Prostate gland (tissue), 2 donors: ENCODE results near the gene BATF3.

ENCODE experiments used
- POLR2A ChIP-seq: fragments of 450-650 bp; IDR thresholded peaks from one replicate; pipeline ENCODE4 v1.6.1; 2016; ENCODE audit warnings: antibody characterized with exemption, mild to moderate bottlenecking
- POLR2AphosphoS5 ChIP-seq: sonication (generic); formaldehyde crosslinking; IDR thresholded peaks from one replicate; pipeline ENCODE4 v1.6.1; 2017; ENCODE audit warnings: antibody characterized with exemption
- TF ChIP-seq, protein P1 (sequence below), 4 experiments: fragments of 200-600 bp in 2 of 4; fragments of 450-650 bp in 2 of 4; sonication (generic) in 2 of 4; IDR thresholded peaks; 1 replicate in 3 of 4; 2 replicates in 1 of 4; pipeline ENCODE4 v1.5.1; 2016 to 2019; ENCODE audit warnings: antibody characterized with exemption in 4 of 4, mild to moderate bottlenecking in 2 of 4, moderate library complexity in 2 of 4

DNA sequence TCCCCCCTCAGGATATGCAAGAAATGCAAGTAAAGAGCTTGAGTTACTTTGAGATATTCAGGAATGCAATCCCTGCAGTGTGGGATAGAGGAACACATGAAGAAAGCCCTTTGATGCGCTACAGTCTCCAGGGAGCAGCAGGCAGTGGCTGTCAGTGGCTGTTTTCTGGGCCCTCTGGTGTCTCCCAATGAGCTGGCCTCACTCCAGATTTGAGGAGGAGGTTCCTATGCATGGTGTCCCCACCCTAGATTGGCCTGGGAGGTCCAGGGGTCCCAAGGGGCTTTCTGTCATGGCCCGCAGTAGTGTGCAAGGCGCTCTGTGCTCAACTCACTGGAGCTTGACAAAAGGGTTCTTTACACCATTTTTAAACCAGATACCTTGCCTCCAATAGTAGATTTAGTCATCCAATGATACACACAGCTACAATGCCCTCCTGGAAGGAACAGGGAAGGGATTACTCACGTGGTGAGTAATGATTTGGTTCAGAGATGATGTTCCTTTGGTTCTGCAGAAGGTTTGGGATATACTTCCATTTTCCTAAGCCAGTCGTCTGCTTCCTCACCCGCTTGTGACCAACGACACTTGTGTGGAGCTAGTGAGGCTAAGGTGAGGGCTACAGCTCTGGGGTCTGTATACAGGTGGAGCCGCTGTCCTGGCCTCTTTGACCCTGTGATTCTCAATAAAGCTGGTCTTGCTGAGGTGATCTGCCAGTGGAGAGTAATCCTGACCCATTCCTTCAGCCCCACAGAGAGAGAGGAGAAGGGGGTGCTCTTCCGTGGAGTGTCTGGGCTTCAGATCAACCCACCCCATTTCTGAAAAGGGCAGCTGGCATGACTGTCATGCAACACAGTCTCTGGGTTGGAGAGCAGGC, 6.6 kb downstream of the BATF3 start:
- TF ChIP-seq, protein P1, sequence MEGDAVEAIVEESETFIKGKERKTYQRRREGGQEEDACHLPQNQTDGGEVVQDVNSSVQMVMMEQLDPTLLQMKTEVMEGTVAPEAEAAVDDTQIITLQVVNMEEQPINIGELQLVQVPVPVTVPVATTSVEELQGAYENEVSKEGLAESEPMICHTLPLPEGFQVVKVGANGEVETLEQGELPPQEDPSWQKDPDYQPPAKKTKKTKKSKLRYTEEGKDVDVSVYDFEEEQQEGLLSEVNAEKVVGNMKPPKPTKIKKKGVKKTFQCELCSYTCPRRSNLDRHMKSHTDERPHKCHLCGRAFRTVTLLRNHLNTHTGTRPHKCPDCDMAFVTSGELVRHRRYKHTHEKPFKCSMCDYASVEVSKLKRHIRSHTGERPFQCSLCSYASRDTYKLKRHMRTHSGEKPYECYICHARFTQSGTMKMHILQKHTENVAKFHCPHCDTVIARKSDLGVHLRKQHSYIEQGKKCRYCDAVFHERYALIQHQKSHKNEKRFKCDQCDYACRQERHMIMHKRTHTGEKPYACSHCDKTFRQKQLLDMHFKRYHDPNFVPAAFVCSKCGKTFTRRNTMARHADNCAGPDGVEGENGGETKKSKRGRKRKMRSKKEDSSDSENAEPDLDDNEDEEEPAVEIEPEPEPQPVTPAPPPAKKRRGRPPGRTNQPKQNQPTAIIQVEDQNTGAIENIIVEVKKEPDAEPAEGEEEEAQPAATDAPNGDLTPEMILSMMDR (IDR thresholded peaks at IDR 0.05): no peak
- TF ChIP-seq POLR2A: no peak
- TF ChIP-seq POLR2AphosphoS5: no peak
